HG03558 (cell line): Measurements from ENCODE around the gene PTDSS2.
"Not testable (repeated sequence)": the region's sequence is repeated elsewhere in the genome, so short reads cannot be mapped to it uniquely, and the experiment has no call there.

Source experiments
- ATAC-seq: cut with Tn5 transposase; IDR thresholded peaks from one replicate; pipeline ENCODE4 v1.9.1; 2021; ENCODE audit warnings: moderate number of reproducible peaks; ENCODE audit not compliant: unreplicated experiment; ENCODE audit errors: extremely low read depth

PTDSS2 gene

GRCh38 chr11:449889-450808 lies at the start of gene PTDSS2:
Gene PTDSS2 (plus strand): TSS chr11:450279. CDS start chr11:450456, 177 bp downstream.
- peak; percentile 42 for ATAC-seq

GRCh38 chr11:401196-401595 lies 48.9 kb upstream of the PTDSS2 start:
- not testable (repeated sequence) for ATAC-seq

- no peak for ATAC-seq
Observed at GRCh38 chr11:403021-403760, 46.9 kb upstream of the PTDSS2 start.

- no peak for ATAC-seq
Observed at GRCh38 chr11:403761-404431, 46.2 kb upstream of the PTDSS2 start.

GRCh38 chr11:404551-405264 lies 45.4 kb upstream of the PTDSS2 start:
- no peak for ATAC-seq

GRCh38 chr11:405323-405953 lies 44.6 kb upstream of the PTDSS2 start:
- no peak for ATAC-seq

- ATAC-seq, result no peak
Observed at GRCh38 chr11:405954-406795, 43.9 kb upstream of the PTDSS2 start.

GRCh38 chr11:406796-407650 lies 43.1 kb upstream of the PTDSS2 start:
- no peak for ATAC-seq

GRCh38 chr11:407651-408123 lies 42.4 kb upstream of the PTDSS2 start:
- ATAC-seq, result no peak

- no peak for ATAC-seq
Observed at GRCh38 chr11:408154-409007, 41.7 kb upstream of the PTDSS2 start.

GRCh38 chr11:409008-409599 lies 41.0 kb upstream of the PTDSS2 start:
- no peak for ATAC-seq

- ATAC-seq, result no peak
Observed at GRCh38 chr11:409600-410483, 40.2 kb upstream of the PTDSS2 start.

- not testable (repeated sequence) for ATAC-seq
Observed at GRCh38 chr11:410711-411110, 39.4 kb upstream of the PTDSS2 start.

GRCh38 chr11:411520-411919 lies 38.6 kb upstream of the PTDSS2 start:
- not testable (repeated sequence) for ATAC-seq

- ATAC-seq, result no peak
Observed at GRCh38 chr11:412641-413119, 37.4 kb upstream of the PTDSS2 start.
